Mammary epithelial cell (primary cell): ENCODE results near the gene ZNF879.

Experiments used
- EZH2 ChIP-seq: IDR thresholded peaks from 2 replicates; pipeline ENCODE4 v1.6.1; 2012; ENCODE audit warnings: low read length, inconsistent platforms, borderline replicate concordance
- TF ChIP-seq, protein P1 (sequence below), 2 donors: IDR thresholded peaks in 1 of 2; conservative IDR thresholded peaks in 1 of 2; 2 replicates each; pipeline ENCODE4 v1.5.1; 2011 to 2012; ENCODE audit warnings: inconsistent platforms in 2 of 2, low read length in 2 of 2, mild to moderate bottlenecking in 2 of 2, control low read depth in 1 of 2, low read depth in 1 of 2; ENCODE audit not compliant: insufficient read depth in 1 of 2; ENCODE audit errors: extremely low read depth in 1 of 2

DNA sequence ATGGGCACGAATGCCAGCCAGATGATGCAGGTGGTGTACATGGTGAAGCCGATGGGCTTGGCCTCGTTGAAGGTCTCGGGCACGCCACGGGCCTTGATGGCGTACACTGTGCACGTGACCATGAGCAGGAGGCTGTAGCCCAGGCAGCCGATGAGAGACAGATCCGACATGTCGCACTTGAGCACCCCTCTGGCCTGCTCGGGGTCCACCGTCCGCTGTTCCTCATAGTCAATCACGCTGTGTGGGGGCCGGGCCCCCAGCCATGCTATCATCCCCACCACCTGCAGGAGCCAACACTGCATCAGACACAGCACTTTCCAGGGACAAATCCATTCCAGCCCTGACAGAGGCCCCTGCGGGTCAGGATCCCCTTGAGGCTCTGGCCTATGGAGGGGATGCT lies 40.7 kb upstream of the ZNF879 start:
- no peak for TF ChIP-seq EZH2
- TF ChIP-seq, protein P1, sequence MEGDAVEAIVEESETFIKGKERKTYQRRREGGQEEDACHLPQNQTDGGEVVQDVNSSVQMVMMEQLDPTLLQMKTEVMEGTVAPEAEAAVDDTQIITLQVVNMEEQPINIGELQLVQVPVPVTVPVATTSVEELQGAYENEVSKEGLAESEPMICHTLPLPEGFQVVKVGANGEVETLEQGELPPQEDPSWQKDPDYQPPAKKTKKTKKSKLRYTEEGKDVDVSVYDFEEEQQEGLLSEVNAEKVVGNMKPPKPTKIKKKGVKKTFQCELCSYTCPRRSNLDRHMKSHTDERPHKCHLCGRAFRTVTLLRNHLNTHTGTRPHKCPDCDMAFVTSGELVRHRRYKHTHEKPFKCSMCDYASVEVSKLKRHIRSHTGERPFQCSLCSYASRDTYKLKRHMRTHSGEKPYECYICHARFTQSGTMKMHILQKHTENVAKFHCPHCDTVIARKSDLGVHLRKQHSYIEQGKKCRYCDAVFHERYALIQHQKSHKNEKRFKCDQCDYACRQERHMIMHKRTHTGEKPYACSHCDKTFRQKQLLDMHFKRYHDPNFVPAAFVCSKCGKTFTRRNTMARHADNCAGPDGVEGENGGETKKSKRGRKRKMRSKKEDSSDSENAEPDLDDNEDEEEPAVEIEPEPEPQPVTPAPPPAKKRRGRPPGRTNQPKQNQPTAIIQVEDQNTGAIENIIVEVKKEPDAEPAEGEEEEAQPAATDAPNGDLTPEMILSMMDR (conservative IDR thresholded peaks at IDR 0.05 in 1 of 2, IDR thresholded peaks at IDR 0.05 in 1 of 2; ENCODE audit: extremely low read depth in 1 of 2, insufficient read depth in 1 of 2, low read depth in 1 of 2, low read length in 2 of 2): no peak
